OCI-LY7 (cell line): ENCODE data around the gene HSD17B2. TPM values are rescaled to one million over a fixed set of nuclear protein-coding genes. Genes with fewer than 3 reads are reported as not detected.

Experiments used
- BruUV-seq: library from RNA; stranded (reverse); fragments of 400-500 nt; replicated peaks from 2 replicates; lab custom pipeline; 2021; lab: Mats Ljungman, UMichigan
- CTCF ChIA-PET: fragments of 300-600 bp; sonication (Branson Sonifier 250); formaldehyde crosslinking; loops from one replicate; lab custom pipeline; 2022; ENCODE audit warnings: antibody characterized with exemption; ENCODE audit not compliant: unreplicated experiment; lab: Charles Lee
- POLR2A ChIA-PET: fragments of 300-600 bp; sonication (Branson Sonifier 250); formaldehyde crosslinking; loops from one replicate; lab custom pipeline; 2022; ENCODE audit warnings: antibody characterized with exemption; lab: Charles Lee
- DNase-seq: peaks from one replicate; pipeline ENCODE4 v3.0.0-alpha.2; 2015; ENCODE audit warnings: low spot score
- H2AFZ ChIP-seq: fragments of 200-600 bp; sonication (generic), shearing (Covaris generic); 2 replicates; pipeline ENCODE4 v1.6.1; 2014; ENCODE audit warnings: mild to moderate bottlenecking, antibody characterized with exemption, low read length, moderate library complexity
- H3K27ac ChIP-seq: fragments of 200-600 bp; sonication (generic); 2 replicates; pipeline ENCODE4 v1.5.1; 2014; ENCODE audit warnings: mixed run types, low read depth, mild to moderate bottlenecking, moderate library complexity, low read length, inconsistent platforms; ENCODE audit not compliant: poor library complexity, severe bottlenecking
- H3K36me3 ChIP-seq: fragments of 200-600 bp; sonication (generic); 2 replicates; pipeline ENCODE4 v1.6.1; 2014; ENCODE audit warnings: mild to moderate bottlenecking, antibody characterized with exemption, low read length, moderate library complexity, mixed read lengths; ENCODE audit not compliant: insufficient read depth
- H3K4me1 ChIP-seq: fragments of 200-600 bp; sonication (generic); 2 replicates; pipeline ENCODE4 v1.5.1; 2014; ENCODE audit warnings: mild to moderate bottlenecking, low read length; ENCODE audit not compliant: insufficient read depth, poor library complexity, severe bottlenecking
- H3K4me2 ChIP-seq: fragments of 200-600 bp; sonication (generic); 2 replicates; pipeline ENCODE4 v1.6.1; 2014; ENCODE audit warnings: mild to moderate bottlenecking, low read length
- H3K4me3 ChIP-seq: fragments of 200-600 bp; sonication (generic); 2 replicates; pipeline ENCODE4 v1.5.1; 2014; ENCODE audit warnings: mild to moderate bottlenecking, low read depth, low read length; ENCODE audit not compliant: poor library complexity, severe bottlenecking
- H3K79me2 ChIP-seq: fragments of 200-600 bp; sonication (generic); 2 replicates; pipeline ENCODE4 v1.6.1; 2016; ENCODE audit warnings: low read depth, mild to moderate bottlenecking, low read length, moderate library complexity, mixed read lengths; ENCODE audit not compliant: insufficient read depth
- H3K9me2 ChIP-seq: fragments of 200-600 bp; sonication (generic); 2 replicates; pipeline ENCODE4 v1.6.1; 2016; ENCODE audit warnings: mild to moderate bottlenecking, low read length, mixed read lengths; ENCODE audit not compliant: insufficient read depth
- H3K9me3 ChIP-seq: fragments of 200-600 bp; sonication (generic); 2 replicates; pipeline ENCODE4 v1.6.1; 2014; ENCODE audit warnings: mild to moderate bottlenecking, mixed run types, low read length, mixed read lengths
- H4K20me1 ChIP-seq: fragments of 200-600 bp; sonication (generic); 2 replicates; pipeline ENCODE4 v1.6.1; 2014; ENCODE audit warnings: mild to moderate bottlenecking, antibody characterized with exemption, low read length, moderate library complexity, mixed read lengths; ENCODE audit not compliant: insufficient read depth
- EZH2phosphoT487 ChIP-seq: fragments of 200-600 bp; sonication (generic); IDR thresholded peaks from 2 replicates; pipeline ENCODE4 v1.6.1; 2018; ENCODE audit warnings: low read depth, borderline replicate concordance, mild to moderate bottlenecking, mixed run types, antibody characterized with exemption, low read length, moderate library complexity, mixed read lengths
- intact Hi-C: fragments of 100-400 bp; cut with micrococcal nuclease; formaldehyde crosslinking; loops from one replicate; pipeline ENCODE4 v1.10.0; 2022; ENCODE audit not compliant: unreplicated experiment
- total RNA-seq, 2 experiments: library from RNA; depleted of rRNA in 1 of 2; stranded (reverse); fragments of >200 nt in 1 of 2; shearing (Covaris generic) in 1 of 2; gene quantifications; 2 replicates each; pipeline ENCODE4 v1.2.3, GENCODE V29; 2014 to 2022
- TF ChIP-seq, protein P1 (sequence below): fragments of 200-600 bp; sonication (generic); conservative IDR thresholded peaks from 2 replicates; pipeline ENCODE4 v1.5.1; 2014; ENCODE audit warnings: mild to moderate bottlenecking, antibody characterized with exemption, low read length, moderate library complexity, mixed read lengths

HSD17B2 gene
- total RNA-seq, 2 experiments from 2014 or later = not detected

DNA sequence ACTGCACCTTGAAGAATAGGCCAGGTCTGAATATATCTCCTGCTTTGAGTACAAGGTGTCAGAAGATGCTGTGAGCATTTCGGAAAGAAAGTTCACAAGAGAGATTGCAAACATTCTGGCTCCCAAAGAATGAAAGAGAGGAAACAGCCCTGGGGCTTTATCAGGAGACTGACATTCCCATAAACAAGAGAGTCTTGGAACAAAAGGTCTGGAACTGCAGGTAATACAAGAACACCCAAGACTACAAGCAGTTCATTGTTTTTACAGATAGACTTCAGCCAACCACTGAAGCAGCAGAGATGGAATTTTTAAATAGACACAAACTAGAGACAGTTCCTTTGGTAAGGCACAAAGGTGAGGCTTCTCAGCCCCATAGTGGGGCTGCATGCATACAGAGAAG, 14.4 kb downstream of the HSD17B2 start:
- no peaks in the 10 kb centered on the region for H3K79me2 ChIP-seq
- DNase-seq = no peak
- no peak overlapping the region for H3K4me2 ChIP-seq
- no peak overlapping the region for H3K27ac ChIP-seq
- H4K20me1 ChIP-seq = no peaks in the 10 kb centered on the region
- no peak for TF ChIP-seq EZH2phosphoT487
- TF ChIP-seq, protein P1, sequence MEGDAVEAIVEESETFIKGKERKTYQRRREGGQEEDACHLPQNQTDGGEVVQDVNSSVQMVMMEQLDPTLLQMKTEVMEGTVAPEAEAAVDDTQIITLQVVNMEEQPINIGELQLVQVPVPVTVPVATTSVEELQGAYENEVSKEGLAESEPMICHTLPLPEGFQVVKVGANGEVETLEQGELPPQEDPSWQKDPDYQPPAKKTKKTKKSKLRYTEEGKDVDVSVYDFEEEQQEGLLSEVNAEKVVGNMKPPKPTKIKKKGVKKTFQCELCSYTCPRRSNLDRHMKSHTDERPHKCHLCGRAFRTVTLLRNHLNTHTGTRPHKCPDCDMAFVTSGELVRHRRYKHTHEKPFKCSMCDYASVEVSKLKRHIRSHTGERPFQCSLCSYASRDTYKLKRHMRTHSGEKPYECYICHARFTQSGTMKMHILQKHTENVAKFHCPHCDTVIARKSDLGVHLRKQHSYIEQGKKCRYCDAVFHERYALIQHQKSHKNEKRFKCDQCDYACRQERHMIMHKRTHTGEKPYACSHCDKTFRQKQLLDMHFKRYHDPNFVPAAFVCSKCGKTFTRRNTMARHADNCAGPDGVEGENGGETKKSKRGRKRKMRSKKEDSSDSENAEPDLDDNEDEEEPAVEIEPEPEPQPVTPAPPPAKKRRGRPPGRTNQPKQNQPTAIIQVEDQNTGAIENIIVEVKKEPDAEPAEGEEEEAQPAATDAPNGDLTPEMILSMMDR = no peak
- CTCF ChIA-PET = no interaction called here
- H3K4me3 ChIP-seq = no peak overlapping the region
- H3K9me2 ChIP-seq = no peaks in the 10 kb centered on the region
- no peak overlapping the region for H2AFZ ChIP-seq
- no peaks in the 10 kb centered on the region for H3K36me3 ChIP-seq
- intact Hi-C loops = no loop called here
- H3K4me1 ChIP-seq = no peaks in the 10 kb centered on the region
- no peaks in the 10 kb centered on the region for H3K9me3 ChIP-seq
- no TSS peak for BruUV-seq
- POLR2A ChIA-PET = no interaction called here

DNA sequence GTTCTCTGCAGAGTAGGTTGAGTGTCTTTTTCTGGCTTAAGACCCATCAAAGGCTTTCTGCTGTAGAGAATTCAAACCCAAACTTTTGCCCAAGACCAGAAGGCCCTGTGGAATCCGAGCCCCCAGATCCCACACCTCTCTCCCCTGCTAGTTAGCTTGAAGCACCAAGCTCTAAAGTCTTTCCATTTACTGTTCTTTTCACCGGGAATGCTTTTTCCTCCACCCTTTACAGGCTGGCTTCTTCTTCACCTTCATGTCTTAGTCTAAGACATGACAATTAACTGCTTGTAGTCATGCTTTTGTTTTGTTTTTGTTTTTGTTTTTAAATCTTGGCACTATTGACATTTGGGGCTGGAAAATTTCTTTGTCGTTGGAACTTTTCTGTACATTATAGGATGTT, 15.5 kb downstream of the HSD17B2 start:
- Histone ChIP-seq H4K20me1 (no peaks in the 10 kb centered on the region), H2AFZ (no peak overlapping the region), H3K4me3 (no peak overlapping the region), H3K36me3 (no peaks in the 10 kb centered on the region), H3K79me2 (no peaks in the 10 kb centered on the region), H3K4me2 (no peak overlapping the region), H3K4me1 (no peaks in the 10 kb centered on the region), H3K9me2 (no peaks in the 10 kb centered on the region), H3K27ac (no peak overlapping the region), H3K9me3 (no peaks in the 10 kb centered on the region)
- ChIA-PET CTCF (no interaction called here), POLR2A (no interaction called here)
- intact Hi-C loops = no loop called here
- DNase-seq = no peak
- no TSS peak for BruUV-seq
- TF ChIP-seq, protein P1 = no peak
- no peak for TF ChIP-seq EZH2phosphoT487

DNA sequence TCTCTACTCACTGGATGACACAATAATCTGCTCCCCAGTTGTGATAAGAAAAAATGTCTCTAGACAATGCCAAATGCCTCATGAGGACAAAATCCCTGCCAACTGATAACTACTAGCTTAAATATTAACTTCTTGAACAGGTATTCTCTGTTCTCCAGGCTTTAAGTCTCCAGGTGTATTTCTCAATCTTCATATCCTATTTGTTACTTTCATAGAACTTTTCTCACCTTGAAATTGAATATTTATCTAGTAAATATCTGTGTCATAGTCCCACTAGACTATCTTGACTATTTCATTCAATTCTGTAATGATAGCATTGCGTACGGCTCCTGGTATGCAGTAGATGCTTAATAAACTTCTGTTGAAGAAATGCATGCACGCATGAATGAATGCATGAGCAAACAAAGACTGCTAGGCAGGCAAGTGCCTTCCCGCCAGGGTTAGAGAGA, 15.9 kb downstream of the HSD17B2 start:
- Histone ChIP-seq H3K9me2 (no peaks in the 10 kb centered on the region), H3K79me2 (no peaks in the 10 kb centered on the region), H4K20me1 (no peaks in the 10 kb centered on the region), H3K4me2 (no peak overlapping the region), H3K4me1 (no peaks in the 10 kb centered on the region), H3K4me3 (no peak overlapping the region), H3K36me3 (no peaks in the 10 kb centered on the region), H3K9me3 (no peaks in the 10 kb centered on the region), H2AFZ (no peak overlapping the region), H3K27ac (no peak overlapping the region)
- TF ChIP-seq, protein P1 = no peak
- TF ChIP-seq EZH2phosphoT487 = no peak
- intact Hi-C loops = no loop called here
- BruUV-seq = no TSS peak
- ChIA-PET CTCF (no interaction called here), POLR2A (no interaction called here)
- DNase-seq = no peak
